Liver (tissue), 9 donors: ENCODE data around the gene VSIG4. TPM values are rescaled to one million over a fixed set of nuclear protein-coding genes. Genes with fewer than 3 reads are reported as not detected.

ENCODE experiments used
- DNase-seq: peaks from one replicate; pipeline ENCODE4 v3.0.0-alpha.2; 2017; ENCODE audit warnings: low spot score
- H3K27ac ChIP-seq, 2 donors: one replicate each; pipeline ENCODE4 v1.7.0; 2013; ENCODE audit warnings: inconsistent platforms in 2 of 2, low read length in 2 of 2, control low read depth in 1 of 2, low read depth in 1 of 2, mild to moderate bottlenecking in 1 of 2
- H3K27me3 ChIP-seq, 4 donors: one replicate each; pipeline versions ENCODE4 v1.6.1 to v1.7.0; 2013; ENCODE audit warnings: low read length in 3 of 4, inconsistent platforms in 1 of 4, mild to moderate bottlenecking in 1 of 4, moderate library complexity in 1 of 4; ENCODE audit not compliant: control insufficient read depth in 4 of 4, insufficient read depth in 4 of 4
- H3K36me3 ChIP-seq, 4 donors: one replicate each; pipeline versions ENCODE4 v1.6.1 to v1.7.0; 2013; ENCODE audit warnings: low read length in 3 of 4, mild to moderate bottlenecking in 3 of 4, low read depth in 1 of 4, moderate library complexity in 1 of 4; ENCODE audit not compliant: control insufficient read depth in 4 of 4, insufficient read depth in 3 of 4
- H3K4me1 ChIP-seq, 4 donors: one replicate each; pipeline versions ENCODE4 v1.6.1 to v1.7.0; 2013; ENCODE audit warnings: low read length in 3 of 4, mild to moderate bottlenecking in 3 of 4, moderate library complexity in 1 of 4; ENCODE audit not compliant: control insufficient read depth in 4 of 4, insufficient read depth in 4 of 4
- H3K4me3 ChIP-seq, 3 donors: one replicate each; pipeline versions ENCODE4 v1.6.1 to v1.7.0; 2013; ENCODE audit warnings: low read length in 3 of 3, control low read depth in 1 of 3, low read depth in 1 of 3, mild to moderate bottlenecking in 1 of 3
- H3K9ac ChIP-seq, 2 donors: one replicate each; pipeline ENCODE4 v1.7.0; 2013; ENCODE audit warnings: low read length in 2 of 2, mild to moderate bottlenecking in 2 of 2, moderate library complexity in 2 of 2, control low read depth in 1 of 2, low read depth in 1 of 2
- H3K9me3 ChIP-seq, 4 donors: one replicate each; pipeline versions ENCODE4 v1.6.1 to v1.7.0; 2013; ENCODE audit warnings: low read length in 3 of 4; ENCODE audit not compliant: control insufficient read depth in 4 of 4
- EGR1 ChIP-seq, 2 donors: IDR thresholded peaks; 2 replicates each; pipeline ENCODE4 v1.6.1; 2016 to 2018; ENCODE audit warnings: antibody characterized with exemption in 2 of 2, low read depth in 2 of 2
- FOXA1 ChIP-seq: IDR thresholded peaks from 2 replicates; pipeline ENCODE4 v1.6.1; 2016; ENCODE audit warnings: antibody characterized with exemption
- FOXA2 ChIP-seq: IDR thresholded peaks from 2 replicates; pipeline ENCODE4 v1.6.1; 2016; ENCODE audit warnings: antibody characterized with exemption
- HNF4G ChIP-seq: IDR thresholded peaks from 2 replicates; pipeline ENCODE4 v1.6.1; 2016; ENCODE audit warnings: antibody characterized with exemption
- JUND ChIP-seq, 2 donors: IDR thresholded peaks; 2 replicates each; pipeline ENCODE4 v1.6.1; 2016; ENCODE audit warnings: antibody characterized with exemption in 2 of 2
- NR2F2 ChIP-seq: IDR thresholded peaks from 2 replicates; pipeline ENCODE4 v1.6.1; 2016; ENCODE audit warnings: antibody characterized with exemption
- RAD21 ChIP-seq, 2 donors: IDR thresholded peaks; 2 replicates each; pipeline ENCODE4 v1.6.1; 2016; ENCODE audit warnings: antibody characterized with exemption in 2 of 2, mild to moderate bottlenecking in 2 of 2
- RXRA ChIP-seq, 2 donors: IDR thresholded peaks; 2 replicates each; pipeline ENCODE4 v1.6.1; 2017 to 2018; ENCODE audit warnings: antibody characterized with exemption in 2 of 2, mild to moderate bottlenecking in 1 of 2
- TAF1 ChIP-seq: conservative IDR thresholded peaks from 2 replicates; pipeline ENCODE4 v1.6.1; 2016; ENCODE audit warnings: antibody characterized with exemption, mild to moderate bottlenecking
- YY1 ChIP-seq: IDR thresholded peaks from 2 replicates; pipeline ENCODE4 v1.6.1; 2016; ENCODE audit warnings: antibody characterized with exemption, mild to moderate bottlenecking
- WGBS: extraction: QIAGEN DNeasy Blood & Tissue Kit; methylation state at CpG from one replicate; pipeline ENCODE4 v1.1.7; 2013; 5-methylcytosine and 5-hydroxymethylcytosine counted together
- polyA plus RNA-seq, 2 donors: library from polyadenylated mRNA; stranded (reverse) in 1 of 2; unstranded in 1 of 2; fragments of 200-250 nt in 1 of 2; fragments of >200 nt in 1 of 2; fragmentation: Nextera tagmentation in 1 of 2; extraction: Ambion mirVana in 1 of 2; gene quantifications; one replicate each; pipeline versions ENCODE4 v1.2.1 to v1.2.3, GENCODE V29; 2013 to 2015
- total RNA-seq, 2 donors: library from RNA; depleted of rRNA; stranded (reverse); fragments of >200 nt; gene quantifications; one replicate each; pipeline ENCODE4 v1.2.3, GENCODE V29; 2014
- TF ChIP-seq, protein P1 (sequence below): fragments of 150-350 bp; IDR thresholded peaks from 2 replicates; pipeline ENCODE4 v1.5.1; 2017; ENCODE audit warnings: improper control_type of control experiment, low read depth, low read length; ENCODE audit not compliant: missing input control
- TF ChIP-seq, protein P2 (sequence below): IDR thresholded peaks from 2 replicates; pipeline ENCODE4 v1.6.1; 2016; ENCODE audit warnings: antibody characterized with exemption
- TF ChIP-seq, protein P3 (sequence below): IDR thresholded peaks from 2 replicates; pipeline ENCODE4 v1.6.1; 2016; ENCODE audit warnings: antibody characterized with exemption, mild to moderate bottlenecking
- donor health status: healthy.
- donor health status: healthy.
- donor health status: healthy.
- donor health status: healthy.
- donor health status: healthy.

The VSIG4 gene
- total and polyA plus RNA-seq, 4 donors, result 16.7 to 38.9 (median 36.3) TPM

DNA sequence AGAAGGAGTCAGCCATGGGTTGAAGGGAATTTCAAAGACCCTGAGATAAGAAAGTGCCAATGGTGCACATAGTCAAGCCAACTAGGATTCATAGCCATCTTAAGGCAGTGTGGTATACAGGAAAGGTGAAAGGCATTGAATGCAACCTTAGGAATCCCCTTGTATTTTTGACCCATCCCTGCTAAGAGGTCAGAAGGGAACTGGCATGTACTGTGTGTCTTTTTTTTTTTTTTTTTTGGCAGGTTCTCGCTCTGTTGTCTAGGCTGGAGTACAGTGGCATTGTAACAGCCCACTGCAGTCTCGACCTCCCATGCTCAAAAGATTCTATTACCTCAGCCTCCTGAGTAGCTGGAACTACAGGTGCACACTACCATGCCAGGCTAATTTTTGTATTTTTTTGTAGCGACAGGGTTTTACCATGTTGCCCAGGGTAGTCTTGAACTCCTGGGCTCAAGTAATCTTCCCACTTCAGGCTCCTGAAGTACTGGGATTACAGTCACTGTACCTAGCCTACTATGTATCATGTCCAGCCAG lies 40.8 kb downstream of the VSIG4 start (continued):
- TF ChIP-seq, protein P1, sequence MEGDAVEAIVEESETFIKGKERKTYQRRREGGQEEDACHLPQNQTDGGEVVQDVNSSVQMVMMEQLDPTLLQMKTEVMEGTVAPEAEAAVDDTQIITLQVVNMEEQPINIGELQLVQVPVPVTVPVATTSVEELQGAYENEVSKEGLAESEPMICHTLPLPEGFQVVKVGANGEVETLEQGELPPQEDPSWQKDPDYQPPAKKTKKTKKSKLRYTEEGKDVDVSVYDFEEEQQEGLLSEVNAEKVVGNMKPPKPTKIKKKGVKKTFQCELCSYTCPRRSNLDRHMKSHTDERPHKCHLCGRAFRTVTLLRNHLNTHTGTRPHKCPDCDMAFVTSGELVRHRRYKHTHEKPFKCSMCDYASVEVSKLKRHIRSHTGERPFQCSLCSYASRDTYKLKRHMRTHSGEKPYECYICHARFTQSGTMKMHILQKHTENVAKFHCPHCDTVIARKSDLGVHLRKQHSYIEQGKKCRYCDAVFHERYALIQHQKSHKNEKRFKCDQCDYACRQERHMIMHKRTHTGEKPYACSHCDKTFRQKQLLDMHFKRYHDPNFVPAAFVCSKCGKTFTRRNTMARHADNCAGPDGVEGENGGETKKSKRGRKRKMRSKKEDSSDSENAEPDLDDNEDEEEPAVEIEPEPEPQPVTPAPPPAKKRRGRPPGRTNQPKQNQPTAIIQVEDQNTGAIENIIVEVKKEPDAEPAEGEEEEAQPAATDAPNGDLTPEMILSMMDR, result no peak
- TF ChIP-seq FOXA1 (no peak), YY1 (no peak), TAF1 (no peak)
- TF ChIP-seq, protein P2, sequence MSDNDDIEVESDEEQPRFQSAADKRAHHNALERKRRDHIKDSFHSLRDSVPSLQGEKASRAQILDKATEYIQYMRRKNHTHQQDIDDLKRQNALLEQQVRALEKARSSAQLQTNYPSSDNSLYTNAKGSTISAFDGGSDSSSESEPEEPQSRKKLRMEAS, result no peak

DNA sequence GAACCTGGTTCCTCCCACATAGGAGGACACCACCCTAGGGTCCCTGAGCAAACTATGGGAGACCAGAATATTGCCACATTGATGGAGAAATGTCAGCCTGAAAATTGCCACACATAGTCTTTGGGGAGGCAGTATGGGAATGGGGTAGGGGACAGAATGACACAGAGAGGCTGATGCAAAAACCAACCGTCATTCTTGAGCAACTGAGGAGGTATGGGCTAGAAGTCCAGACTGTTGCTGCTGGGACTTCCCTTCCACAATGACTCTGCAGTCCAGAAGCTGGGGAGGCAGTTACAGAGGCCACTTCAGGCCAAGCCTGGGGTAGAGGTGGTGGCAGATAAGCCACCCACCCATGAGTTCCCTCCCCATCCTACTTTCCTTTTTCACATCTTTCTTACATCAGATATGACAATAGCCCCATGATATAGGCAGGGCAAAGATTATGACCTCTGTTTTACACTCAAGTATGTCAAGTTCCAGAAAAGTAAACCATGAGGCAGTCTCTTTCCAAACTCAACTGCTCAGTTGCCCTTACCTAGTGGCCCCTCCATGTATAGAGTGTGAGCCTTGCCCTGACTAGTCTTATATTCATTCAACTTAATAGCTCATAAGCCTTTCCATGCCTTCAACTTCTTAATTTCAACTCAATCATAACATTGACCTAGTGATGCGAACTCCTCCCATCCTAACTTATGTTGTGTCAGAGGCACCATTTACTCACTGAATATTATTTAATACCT lies 41.7 kb downstream of the VSIG4 start:
- H3K4me1 ChIP-seq, result no peaks in the 10 kb centered on the region

DNA sequence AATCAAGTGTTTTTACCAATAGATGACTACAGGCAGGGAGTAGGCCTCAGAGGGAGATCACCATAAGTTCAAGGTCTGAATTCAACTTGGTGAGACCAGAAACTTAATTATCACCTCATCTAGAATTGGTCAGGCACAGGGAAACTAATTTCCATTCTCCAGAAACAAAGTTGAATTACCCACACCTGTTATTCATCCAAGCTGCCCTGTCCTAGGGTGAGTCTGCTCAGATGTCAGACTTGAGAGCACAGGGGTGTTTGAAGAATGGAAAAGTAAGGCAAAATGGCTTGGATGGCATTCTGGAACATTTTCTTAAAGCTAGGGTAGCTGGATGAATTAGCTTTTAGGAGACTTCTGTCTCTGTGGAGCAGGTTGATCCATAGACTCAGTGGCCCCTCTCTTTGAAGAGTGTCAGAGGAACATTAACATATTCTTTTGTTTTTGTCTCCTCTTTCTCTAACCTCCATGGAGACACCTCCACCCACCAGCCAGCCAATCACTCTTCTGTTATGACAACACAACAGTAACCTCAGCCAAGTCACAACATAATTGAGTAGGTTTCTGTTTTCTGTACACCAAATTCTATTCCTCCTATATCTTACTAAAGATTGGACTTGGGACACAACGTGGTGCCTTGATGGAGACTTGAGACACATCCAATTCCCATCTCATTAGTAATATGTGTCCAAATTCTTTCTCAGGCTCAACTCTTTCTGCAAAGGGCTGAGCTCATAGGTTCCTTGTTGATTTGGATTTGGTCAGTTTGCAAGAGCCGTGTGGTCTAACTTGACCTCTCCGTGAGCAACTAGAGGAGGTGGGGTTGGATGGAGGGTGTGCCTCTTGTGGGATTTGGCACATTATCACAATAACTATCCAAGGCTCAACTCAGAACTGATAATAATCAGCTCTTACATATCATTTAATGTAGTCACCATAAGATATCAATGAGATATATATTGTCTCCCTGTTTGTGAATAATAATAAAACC lies 45.1 kb downstream of the VSIG4 start:
- H3K27me3 ChIP-seq, result peaks cover 0 to 4% (median 0%) of the 10 kb centered on the region in 4 donors
- H3K27ac ChIP-seq, result no peak overlapping the region
- no peak for DNase-seq
- H3K36me3 ChIP-seq, result no peaks in the 10 kb centered on the region
- no peaks in the 10 kb centered on the region for H3K9me3 ChIP-seq
- no peak overlapping the region for H3K9ac ChIP-seq
- no peaks in the 10 kb centered on the region for H3K4me1 ChIP-seq
- WGBS, result 89% methylated on average over 3 of the region's 3 CpGs
- TF ChIP-seq NR2F2 (no peak), FOXA2 (no peak), JUND (IDR thresholded peaks at IDR 0.05) (no peak), RAD21 (IDR thresholded peaks at IDR 0.05) (no peak), HNF4G (no peak), YY1 (no peak), EGR1 (IDR thresholded peaks at IDR 0.05; ENCODE audit: low read depth in 2 of 2) (no peak), FOXA1 (no peak), RXRA (IDR thresholded peaks at IDR 0.05) (no peak)
- TF ChIP-seq, protein P2, result no peak
- TF ChIP-seq, protein P1, result no peak
- no peak overlapping the region for H3K4me3 ChIP-seq

More for the DNA sequence above, 41.7 kb downstream of the VSIG4 start:
- no peak for DNase-seq
- H3K27ac ChIP-seq, result peak overlapping the region in 1 of 2 donors; percentile 37
- no peak overlapping the region for H3K9ac ChIP-seq
- H3K9me3 ChIP-seq, result no peaks in the 10 kb centered on the region
- peaks cover 0 to 5% (median 0%) of the 10 kb centered on the region in 4 donors for H3K27me3 ChIP-seq
- no peaks in the 10 kb centered on the region for H3K36me3 ChIP-seq
- WGBS, result 91% methylated on average over 2 of the region's 2 CpGs
- TF ChIP-seq, protein P3, sequence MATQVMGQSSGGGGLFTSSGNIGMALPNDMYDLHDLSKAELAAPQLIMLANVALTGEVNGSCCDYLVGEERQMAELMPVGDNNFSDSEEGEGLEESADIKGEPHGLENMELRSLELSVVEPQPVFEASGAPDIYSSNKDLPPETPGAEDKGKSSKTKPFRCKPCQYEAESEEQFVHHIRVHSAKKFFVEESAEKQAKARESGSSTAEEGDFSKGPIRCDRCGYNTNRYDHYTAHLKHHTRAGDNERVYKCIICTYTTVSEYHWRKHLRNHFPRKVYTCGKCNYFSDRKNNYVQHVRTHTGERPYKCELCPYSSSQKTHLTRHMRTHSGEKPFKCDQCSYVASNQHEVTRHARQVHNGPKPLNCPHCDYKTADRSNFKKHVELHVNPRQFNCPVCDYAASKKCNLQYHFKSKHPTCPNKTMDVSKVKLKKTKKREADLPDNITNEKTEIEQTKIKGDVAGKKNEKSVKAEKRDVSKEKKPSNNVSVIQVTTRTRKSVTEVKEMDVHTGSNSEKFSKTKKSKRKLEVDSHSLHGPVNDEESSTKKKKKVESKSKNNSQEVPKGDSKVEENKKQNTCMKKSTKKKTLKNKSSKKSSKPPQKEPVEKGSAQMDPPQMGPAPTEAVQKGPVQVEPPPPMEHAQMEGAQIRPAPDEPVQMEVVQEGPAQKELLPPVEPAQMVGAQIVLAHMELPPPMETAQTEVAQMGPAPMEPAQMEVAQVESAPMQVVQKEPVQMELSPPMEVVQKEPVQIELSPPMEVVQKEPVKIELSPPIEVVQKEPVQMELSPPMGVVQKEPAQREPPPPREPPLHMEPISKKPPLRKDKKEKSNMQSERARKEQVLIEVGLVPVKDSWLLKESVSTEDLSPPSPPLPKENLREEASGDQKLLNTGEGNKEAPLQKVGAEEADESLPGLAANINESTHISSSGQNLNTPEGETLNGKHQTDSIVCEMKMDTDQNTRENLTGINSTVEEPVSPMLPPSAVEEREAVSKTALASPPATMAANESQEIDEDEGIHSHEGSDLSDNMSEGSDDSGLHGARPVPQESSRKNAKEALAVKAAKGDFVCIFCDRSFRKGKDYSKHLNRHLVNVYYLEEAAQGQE, result no peak
- no peak overlapping the region for H3K4me3 ChIP-seq
